ACC112 (cell line): ENCODE data around the gene GIMD1.

Experiments
- H2AFZ ChIP-seq: fragments of 200-600 bp; sonication (generic); one replicate; pipeline ENCODE4 v1.6.0; 2017; ENCODE audit warnings: antibody characterized with exemption, low read length; ENCODE audit not compliant: unreplicated experiment
- H3K27ac ChIP-seq: fragments of 200-600 bp; sonication (generic); 2 replicates; pipeline ENCODE4 v1.5.1; 2014; ENCODE audit warnings: low read depth, mild to moderate bottlenecking, antibody characterized with exemption, low read length, moderate library complexity
- H3K27me3 ChIP-seq: fragments of 200-600 bp; sonication (generic); 2 replicates; pipeline ENCODE4 v1.6.1; 2014; ENCODE audit warnings: mild to moderate bottlenecking, antibody characterized with exemption, low read length, moderate library complexity, mixed read lengths; ENCODE audit not compliant: insufficient read depth
- H3K36me3 ChIP-seq: fragments of 200-600 bp; sonication (generic); 2 replicates; pipeline ENCODE4 v1.6.1; 2016; ENCODE audit warnings: mild to moderate bottlenecking, antibody characterized with exemption, low read length, moderate library complexity, mixed read lengths; ENCODE audit not compliant: insufficient read depth
- H3K4me1 ChIP-seq: fragments of 200-600 bp; sonication (generic); one replicate; pipeline ENCODE4 v1.6.1; 2016; ENCODE audit warnings: low read length, mixed read lengths; ENCODE audit not compliant: insufficient read depth, unreplicated experiment, control insufficient read depth
- H3K4me3 ChIP-seq: fragments of 200-600 bp; sonication (generic); 2 replicates; pipeline ENCODE4 v1.5.1; 2014; ENCODE audit warnings: mild to moderate bottlenecking, low read depth, low read length
- H3K79me2 ChIP-seq: fragments of 200-600 bp; sonication (generic); one replicate; pipeline ENCODE4 v1.6.0; 2016; ENCODE audit warnings: low read length; ENCODE audit not compliant: control insufficient read depth, unreplicated experiment, insufficient read depth

Gene GIMD1

GRCh38 chr4:106351016-106351415 is 17.6 kb downstream of the GIMD1 start:
- Histone ChIP-seq H3K79me2 (no peaks in the 10 kb centered on the region), H2AFZ (no peak overlapping the region), H3K27ac (no peak overlapping the region), H3K4me1 (no peaks in the 10 kb centered on the region), H3K36me3 (peaks cover 14% of the 10 kb centered on the region), H3K4me3 (no peak overlapping the region), H3K27me3 (no peaks in the 10 kb centered on the region)

GRCh38 chr4:106347167-106347566 is 21.4 kb downstream of the GIMD1 start:
- H3K36me3 ChIP-seq, result peaks cover 14% of the 10 kb centered on the region
- H3K4me1 ChIP-seq, result peaks cover 16% of the 10 kb centered on the region

GRCh38 chr4:106344647-106344970 is 24.0 kb downstream of the GIMD1 start:
- peaks cover 16% of the 10 kb centered on the region for H3K4me1 ChIP-seq
- H3K36me3 ChIP-seq, result peaks cover 27% of the 10 kb centered on the region
- H3K27me3 ChIP-seq, result no peaks in the 10 kb centered on the region
- H3K27ac ChIP-seq, result peak overlapping the region; percentile 29; the same call in 1 of the 2 replicates
- H3K79me2 ChIP-seq, result peaks cover 32% of the 10 kb centered on the region
- no peak overlapping the region for H2AFZ ChIP-seq
- H3K4me3 ChIP-seq, result no peak overlapping the region; the same call in 1 of the 2 replicates

More at GRCh38 chr4:106347167-106347566, 21.4 kb downstream of the GIMD1 start:
- Histone ChIP-seq H3K27ac (no peak overlapping the region), H3K79me2 (peaks cover 25% of the 10 kb centered on the region), H3K4me3 (no peak overlapping the region), H2AFZ (no peak overlapping the region), H3K27me3 (no peaks in the 10 kb centered on the region)

GRCh38 chr4:106343865-106344646 is 24.5 kb downstream of the GIMD1 start:
- no peaks in the 10 kb centered on the region for H3K27me3 ChIP-seq
- peaks cover 32% of the 10 kb centered on the region for H3K79me2 ChIP-seq
- H3K4me1 ChIP-seq, result peaks cover 16% of the 10 kb centered on the region
- peaks cover 32% of the 10 kb centered on the region for H3K36me3 ChIP-seq
- H3K4me3 ChIP-seq, result no peak overlapping the region
- no peak overlapping the region for H3K27ac ChIP-seq
- H2AFZ ChIP-seq, result no peak overlapping the region

- peaks cover 16% of the 10 kb centered on the region for H3K4me1 ChIP-seq
- H2AFZ ChIP-seq, result no peak overlapping the region
- H3K36me3 ChIP-seq, result peaks cover 48% of the 10 kb centered on the region
- H3K27ac ChIP-seq, result no peak overlapping the region
- peaks cover 32% of the 10 kb centered on the region for H3K79me2 ChIP-seq
- H3K27me3 ChIP-seq, result no peaks in the 10 kb centered on the region
- H3K4me3 ChIP-seq, result no peak overlapping the region
Measured at GRCh38 chr4:106340774-106341173, 27.8 kb downstream of the GIMD1 start.

- no peak overlapping the region for H3K27ac ChIP-seq
- H3K4me1 ChIP-seq, result peaks cover 7% of the 10 kb centered on the region
- H3K36me3 ChIP-seq, result peaks cover 59% of the 10 kb centered on the region
- H3K27me3 ChIP-seq, result no peaks in the 10 kb centered on the region
- no peak overlapping the region for H3K4me3 ChIP-seq
- peaks cover 26% of the 10 kb centered on the region for H3K79me2 ChIP-seq
- H2AFZ ChIP-seq, result no peak overlapping the region
Measured at GRCh38 chr4:106339431-106339830, 29.1 kb downstream of the GIMD1 start.

- Histone ChIP-seq H3K27ac (no peak overlapping the region), H2AFZ (no peak overlapping the region), H3K27me3 (no peaks in the 10 kb centered on the region), H3K79me2 (peaks cover 19% of the 10 kb centered on the region), H3K36me3 (peaks cover 63% of the 10 kb centered on the region), H3K4me3 (no peak overlapping the region), H3K4me1 (no peaks in the 10 kb centered on the region)
Measured at GRCh38 chr4:106338671-106339070, 29.9 kb downstream of the GIMD1 start.

- no peaks in the 10 kb centered on the region for H3K27me3 ChIP-seq
- no peak overlapping the region for H3K4me3 ChIP-seq
- peaks cover 3% of the 10 kb centered on the region for H3K4me1 ChIP-seq
- no peak overlapping the region for H2AFZ ChIP-seq
- H3K79me2 ChIP-seq, result peaks cover 11% of the 10 kb centered on the region
- H3K36me3 ChIP-seq, result peaks cover 70% of the 10 kb centered on the region
- H3K27ac ChIP-seq, result no peak overlapping the region
Measured at GRCh38 chr4:106337916-106338315, 30.7 kb downstream of the GIMD1 start.

- H3K4me1 ChIP-seq, result peaks cover 6% of the 10 kb centered on the region
- no peak overlapping the region for H3K27ac ChIP-seq
- H2AFZ ChIP-seq, result no peak overlapping the region
- no peak overlapping the region for H3K4me3 ChIP-seq
- peaks cover 7% of the 10 kb centered on the region for H3K79me2 ChIP-seq
- peaks cover 79% of the 10 kb centered on the region for H3K36me3 ChIP-seq
- no peaks in the 10 kb centered on the region for H3K27me3 ChIP-seq
Measured at GRCh38 chr4:106336618-106337017, 32.0 kb downstream of the GIMD1 start.

GRCh38 chr4:106334741-106335470 is 33.7 kb downstream of the GIMD1 start:
- no peak overlapping the region for H3K4me3 ChIP-seq
- H3K36me3 ChIP-seq, result peaks cover 72% of the 10 kb centered on the region
- no peak overlapping the region for H2AFZ ChIP-seq
- H3K79me2 ChIP-seq, result peaks cover 1% of the 10 kb centered on the region
- no peak overlapping the region for H3K27ac ChIP-seq
- peaks cover 6% of the 10 kb centered on the region for H3K4me1 ChIP-seq
- no peaks in the 10 kb centered on the region for H3K27me3 ChIP-seq

- H3K4me1 ChIP-seq, result peaks cover 6% of the 10 kb centered on the region
- no peak overlapping the region for H3K4me3 ChIP-seq
- no peak overlapping the region for H2AFZ ChIP-seq
- H3K36me3 ChIP-seq, result peaks cover 62% of the 10 kb centered on the region
- no peak overlapping the region for H3K27ac ChIP-seq
- no peaks in the 10 kb centered on the region for H3K79me2 ChIP-seq
- no peaks in the 10 kb centered on the region for H3K27me3 ChIP-seq
Measured at GRCh38 chr4:106333186-106333585, 35.4 kb downstream of the GIMD1 start.
